Measurements from ENCODE around the gene ANKRD33B.

DNA sequence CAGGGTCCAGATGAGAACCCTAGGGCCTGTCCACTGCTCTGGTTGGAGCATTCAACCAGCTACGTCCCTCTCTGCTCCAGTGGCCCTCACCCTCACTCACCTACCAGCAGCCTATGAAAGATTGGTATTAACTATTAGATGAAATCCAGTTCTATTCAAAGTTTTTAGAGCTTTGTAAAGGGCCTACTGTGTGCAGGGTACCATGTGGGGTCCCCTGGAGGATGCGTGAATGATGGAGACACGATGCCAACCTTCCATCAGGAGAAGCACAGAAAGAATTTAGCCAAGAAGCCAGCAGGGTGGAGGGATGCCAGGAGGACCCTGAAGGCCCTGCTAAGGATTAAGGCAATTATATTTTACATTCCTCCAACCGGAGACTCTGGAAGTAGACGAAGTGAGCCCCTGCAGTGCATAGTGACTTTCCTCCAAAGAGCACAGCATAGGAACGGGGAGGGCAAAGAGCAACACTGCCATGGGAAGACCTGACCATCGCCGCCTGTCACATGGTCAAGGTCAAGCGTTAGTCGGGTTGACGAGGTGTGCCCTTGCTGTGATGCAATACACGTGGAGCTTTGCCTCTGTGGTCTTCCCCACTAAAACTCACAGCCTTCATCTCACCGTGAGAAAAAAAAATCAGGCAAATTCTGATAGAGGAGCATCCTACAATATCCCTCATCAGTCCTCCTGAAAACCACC is 22.8 kb upstream of the ANKRD33B start:
- TF ChIP-seq, protein P1, sequence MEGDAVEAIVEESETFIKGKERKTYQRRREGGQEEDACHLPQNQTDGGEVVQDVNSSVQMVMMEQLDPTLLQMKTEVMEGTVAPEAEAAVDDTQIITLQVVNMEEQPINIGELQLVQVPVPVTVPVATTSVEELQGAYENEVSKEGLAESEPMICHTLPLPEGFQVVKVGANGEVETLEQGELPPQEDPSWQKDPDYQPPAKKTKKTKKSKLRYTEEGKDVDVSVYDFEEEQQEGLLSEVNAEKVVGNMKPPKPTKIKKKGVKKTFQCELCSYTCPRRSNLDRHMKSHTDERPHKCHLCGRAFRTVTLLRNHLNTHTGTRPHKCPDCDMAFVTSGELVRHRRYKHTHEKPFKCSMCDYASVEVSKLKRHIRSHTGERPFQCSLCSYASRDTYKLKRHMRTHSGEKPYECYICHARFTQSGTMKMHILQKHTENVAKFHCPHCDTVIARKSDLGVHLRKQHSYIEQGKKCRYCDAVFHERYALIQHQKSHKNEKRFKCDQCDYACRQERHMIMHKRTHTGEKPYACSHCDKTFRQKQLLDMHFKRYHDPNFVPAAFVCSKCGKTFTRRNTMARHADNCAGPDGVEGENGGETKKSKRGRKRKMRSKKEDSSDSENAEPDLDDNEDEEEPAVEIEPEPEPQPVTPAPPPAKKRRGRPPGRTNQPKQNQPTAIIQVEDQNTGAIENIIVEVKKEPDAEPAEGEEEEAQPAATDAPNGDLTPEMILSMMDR (IDR thresholded peaks at IDR 0.05): no peak
- no peak for TF ChIP-seq POLR2A (IDR thresholded peaks at IDR 0.05)

All from esophagus squamous epithelium (tissue), 4 donors.